ENCODE results near the gene NBPF4.
"Not testable (repeated sequence)": the region's sequence is repeated elsewhere in the genome, so short reads cannot be mapped to it uniquely, and the experiment has no call there.

NBPF4 gene

GRCh38 chr1:108209456-108210108, 34.3 kb downstream of the NBPF4 start:
- DNase-seq (ENCODE audit: low read depth): no peak

- no peak for DNase-seq (ENCODE audit: low read depth)
These were observed 35.0 kb downstream of the NBPF4 start for GRCh38 chr1:108208724-108209446.

- DNase-seq (ENCODE audit: low read depth): not testable (repeated sequence)
These were observed 40.3 kb downstream of the NBPF4 start for GRCh38 chr1:108203582-108203981.

DNA sequence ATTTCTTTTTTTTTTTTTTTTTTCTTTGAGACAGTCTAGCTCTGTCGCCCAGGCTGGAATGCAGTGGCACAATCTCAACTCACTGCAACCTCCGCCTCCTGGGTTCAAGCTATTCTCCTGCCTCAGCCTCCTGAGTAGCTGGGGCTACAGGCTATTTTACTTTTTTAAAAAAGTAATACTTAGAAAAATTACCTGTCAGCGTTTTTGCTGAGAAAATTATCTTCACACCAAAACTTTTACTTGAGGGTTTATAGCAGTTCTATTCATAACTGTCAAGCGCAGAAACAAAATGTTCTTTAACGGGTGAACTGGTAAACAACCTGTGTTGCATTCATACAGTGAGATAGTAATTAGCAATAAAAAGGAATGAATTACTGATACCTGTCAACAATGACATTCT, 42.2 kb downstream of the NBPF4 start:
- no peak for DNase-seq (ENCODE audit: low read depth)

- DNase-seq (ENCODE audit: low read depth): peak; percentile 35
These were observed 43.2 kb downstream of the NBPF4 start for GRCh38 chr1:108200687-108201051.

DNA sequence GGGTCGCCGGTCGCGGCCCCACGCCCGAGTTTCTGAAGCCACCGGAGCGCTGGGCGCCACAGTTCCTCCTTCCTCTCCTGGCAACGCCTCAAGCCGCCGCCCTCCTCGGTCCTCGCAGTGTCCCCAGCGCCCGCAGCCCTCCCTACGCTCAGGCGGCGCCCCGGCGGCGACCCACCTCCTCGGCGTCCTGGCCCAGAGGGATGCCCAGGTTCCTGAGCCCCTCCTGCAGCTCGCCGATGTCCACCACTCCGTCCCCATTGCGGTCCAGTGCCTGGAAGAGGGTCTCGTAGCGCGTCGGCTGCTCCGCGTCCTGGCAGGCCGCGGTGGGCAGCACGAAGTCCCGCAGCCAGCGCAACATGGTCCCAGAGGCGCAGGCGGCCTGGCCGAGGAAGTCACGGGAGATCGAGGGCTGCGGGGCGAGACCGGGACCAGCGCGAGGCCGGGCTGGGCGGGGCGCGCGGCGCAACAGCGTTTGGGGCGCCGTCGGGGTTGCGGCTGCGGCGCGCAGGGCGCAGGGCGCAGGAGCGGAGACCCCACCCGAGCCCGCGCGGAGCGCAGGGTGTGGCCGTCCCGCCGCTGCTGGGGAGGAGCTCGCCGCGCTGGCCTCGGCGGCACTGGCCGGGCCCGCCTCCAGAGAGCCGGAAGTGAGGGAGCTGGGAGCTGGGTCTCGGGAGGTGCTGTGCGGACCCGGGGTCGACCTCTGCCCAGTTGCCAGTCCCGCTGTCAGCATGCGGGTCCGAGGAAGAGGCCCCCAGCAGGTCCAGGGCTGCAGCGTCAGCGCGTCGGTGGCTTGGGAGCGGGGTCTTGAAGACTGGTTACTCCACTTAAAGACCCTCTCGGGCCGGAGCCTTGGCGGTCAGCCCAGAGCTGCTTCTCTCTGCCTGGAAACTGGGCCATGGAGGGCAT, 43.8 kb downstream of the NBPF4 start, which contains the start of gene SLC25A24:
SLC25A24 (minus strand) TSS at position 563 of the 906 bp plus-strand sequence; CDS start at position 358, 205 bp downstream.
- DNase-seq (ENCODE audit: low read depth): peak; percentile 56

DNA sequence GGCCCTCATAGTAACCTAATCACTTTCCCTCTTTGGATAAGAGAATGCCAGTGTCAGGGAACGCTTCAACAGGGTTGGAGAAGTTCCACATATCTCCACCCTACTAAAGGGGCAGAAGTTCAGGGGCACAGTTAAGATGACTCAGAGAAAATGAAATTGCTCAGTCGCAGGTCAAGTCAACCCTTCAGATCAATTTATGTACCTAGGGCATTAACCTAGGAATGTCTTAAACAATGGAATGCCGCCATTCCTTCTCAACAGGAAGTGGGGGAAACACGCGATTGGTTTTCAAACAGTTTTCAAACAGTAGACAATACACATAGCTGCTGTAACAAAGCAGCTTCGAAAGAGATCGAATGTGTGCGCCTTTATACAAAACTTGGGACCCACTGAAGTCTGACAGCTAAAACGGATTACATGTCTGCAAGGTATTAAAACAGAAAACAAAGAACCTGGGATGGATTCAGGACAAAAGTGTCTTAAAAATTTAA, 44.6 kb downstream of the NBPF4 start:
- DNase-seq (ENCODE audit: low read depth): peak; percentile 9

- no peak for DNase-seq (ENCODE audit: low read depth)
These were observed 49.8 kb downstream of the NBPF4 start for GRCh38 chr1:108194051-108194450.

GRCh38 chr1:108193333-108193732, 50.5 kb downstream of the NBPF4 start:
- no peak for DNase-seq (ENCODE audit: low read depth)

DNA sequence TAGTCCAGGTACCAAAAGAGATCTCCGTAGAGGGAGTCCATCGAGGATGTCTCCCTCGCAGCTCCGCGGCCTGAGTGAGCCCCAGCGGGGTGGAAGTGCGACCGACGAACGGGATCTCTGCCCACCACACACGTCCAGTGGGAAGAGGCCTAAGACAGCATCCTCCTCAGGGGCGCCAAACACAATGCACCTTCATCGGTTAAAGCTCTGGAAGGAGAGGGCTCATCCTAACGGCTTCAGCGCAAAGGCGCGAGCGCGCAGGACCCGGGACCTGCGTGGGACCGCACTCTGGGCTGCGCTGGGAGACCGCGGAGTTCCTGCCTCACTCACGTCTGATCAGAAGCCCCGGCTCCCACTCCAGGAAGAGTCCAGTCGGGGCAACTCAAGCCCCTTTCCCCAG, 51.3 kb downstream of the NBPF4 start:
- DNase-seq (ENCODE audit: low read depth): no peak

DNA sequence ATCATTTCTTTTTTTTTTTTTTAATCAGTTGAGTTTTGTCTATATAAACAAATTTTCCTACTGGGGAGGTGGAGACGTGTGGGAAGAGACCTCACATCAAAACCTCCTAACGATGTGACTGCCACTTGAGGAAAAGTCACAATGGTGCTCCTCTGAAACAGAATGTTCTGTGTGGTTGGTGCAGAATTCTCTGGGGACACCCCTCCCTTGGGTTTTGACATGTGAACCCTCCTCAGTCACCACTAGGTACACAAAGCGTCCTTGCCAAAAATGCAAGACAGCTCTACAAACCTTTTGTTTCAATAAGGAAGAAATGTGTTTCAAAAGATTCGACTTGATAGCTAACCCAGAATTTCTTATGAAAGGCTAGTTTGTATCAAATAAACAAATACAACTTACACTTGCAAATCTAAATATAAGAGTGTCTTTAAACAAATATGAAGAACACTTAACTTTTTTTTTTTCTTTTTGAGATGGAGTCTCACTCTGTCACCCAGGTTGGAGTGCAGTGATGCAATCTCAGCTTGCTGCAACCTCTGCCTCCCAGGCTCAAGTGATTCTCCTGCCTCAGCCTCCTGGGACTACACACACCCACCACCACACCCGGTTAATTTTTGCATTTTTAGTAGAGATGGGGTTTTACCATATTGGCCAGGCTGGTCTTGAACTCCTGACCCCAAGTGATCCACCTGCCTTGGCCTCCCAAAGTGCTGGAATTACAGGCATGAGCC, 53.0 kb downstream of the NBPF4 start:
- no peak for DNase-seq (ENCODE audit: low read depth)

GRCh38 chr1:108190001-108190634, 53.8 kb downstream of the NBPF4 start:
- DNase-seq (ENCODE audit: low read depth): no peak

GRCh38 chr1:108188801-108189200, 55.1 kb downstream of the NBPF4 start:
- DNase-seq (ENCODE audit: low read depth): no peak

DNA sequence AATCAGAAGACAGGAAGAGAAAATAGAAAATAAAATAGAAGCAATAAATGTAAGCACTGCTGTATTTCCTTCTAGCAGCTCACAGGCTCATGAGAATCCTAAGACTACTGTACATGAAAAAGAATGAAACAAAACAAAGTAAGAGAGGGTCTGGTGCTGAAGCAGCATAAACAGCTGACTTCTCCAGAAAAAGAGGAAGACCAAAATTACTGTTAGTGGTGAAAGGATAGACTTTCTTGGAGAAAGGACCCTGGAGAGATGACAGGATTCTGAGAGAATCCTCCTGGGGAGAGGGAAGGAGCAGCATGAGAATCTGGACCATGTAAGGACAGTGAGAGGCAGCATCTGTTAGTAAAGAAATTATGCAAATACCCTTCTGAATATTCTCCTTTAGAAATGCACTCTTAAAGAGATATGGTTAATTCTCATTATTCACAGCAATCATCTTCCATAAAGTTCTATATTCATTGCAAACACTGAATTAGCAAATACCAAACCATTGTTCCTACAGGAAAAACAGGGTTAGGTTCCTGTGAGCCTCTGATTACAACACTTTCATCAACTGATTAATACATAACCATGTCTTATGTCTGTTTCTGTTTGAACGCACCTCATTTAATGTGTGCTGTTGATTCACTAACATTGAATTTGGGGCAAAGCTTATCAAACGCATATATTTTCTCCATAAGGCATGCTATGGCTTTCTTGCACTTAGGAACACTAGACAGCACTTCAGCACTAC, 60.7 kb downstream of the NBPF4 start:
- DNase-seq (ENCODE audit: low read depth): no peak

DNA sequence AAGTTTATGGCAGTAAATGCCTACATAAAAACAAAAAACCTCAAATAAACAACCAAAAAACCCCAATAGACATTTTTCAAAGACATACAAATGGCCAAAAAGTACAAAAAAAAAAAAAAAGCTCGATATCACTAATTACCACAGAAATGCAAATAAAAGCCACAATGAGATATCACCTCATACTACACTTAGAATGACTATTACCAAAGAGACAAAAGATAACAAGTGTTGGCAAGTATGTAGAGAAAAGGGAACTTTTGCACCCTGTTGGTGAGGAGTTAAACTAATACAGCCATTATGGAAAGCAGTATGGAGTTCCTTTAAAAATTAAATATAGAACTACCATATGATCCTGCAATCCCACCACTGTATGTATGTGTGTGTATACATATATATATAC, 64.9 kb downstream of the NBPF4 start:
- DNase-seq (ENCODE audit: low read depth): no peak

Measured in GM04504 (cell line).